ENCODE data around the gene ADGRG6. TPM values are rescaled to one million over a fixed set of nuclear protein-coding genes. Genes with fewer than 3 reads are reported as not detected.

Gene ADGRG6
- polyA plus RNA-seq, 1 of the 3 experiments (the other 2 are of a cell fraction), result 61.5 TPM

GRCh38 chr6:142419071-142419470, 117.3 kb downstream of the ADGRG6 start:
- H3K27me3 ChIP-seq (ENCODE audit: insufficient read depth), result no peaks in the 10 kb centered on the region
- peaks cover 43% of the 10 kb centered on the region for H3F3A ChIP-seq (replicated peaks; ENCODE audit: insufficient read depth)
- DNase-seq, result no peak
- POLR2A ChIA-PET, result no interaction called here
- H3K4me3 ChIP-seq (ENCODE audit: low read depth in 2 of 2, low read length in 1 of 2), result no peak overlapping the region
- no peak overlapping the region for H3K27ac ChIP-seq (ENCODE audit: low read depth in 2 of 2, low read length in 1 of 2)
- TF ChIP-seq NRF1 (IDR thresholded peaks at IDR 0.05; ENCODE audit: low read depth, low read length) (no peak), RXRA (IDR thresholded peaks at IDR 0.05; ENCODE audit: borderline replicate concordance, low read depth) (no peak), MXI1 (IDR thresholded peaks at IDR 0.05; ENCODE audit: low read depth, low read length) (no peak), FOSL2 (IDR thresholded peaks at IDR 0.05; ENCODE audit: borderline replicate concordance, low read depth) (no peak), TAF1 (IDR thresholded peaks at IDR 0.05; ENCODE audit: borderline replicate concordance, low read depth, low read length) (no peak), TCF12 (IDR thresholded peaks at IDR 0.05) (no peak), TEAD4 (IDR thresholded peaks at IDR 0.05; ENCODE audit: borderline replicate concordance, insufficient read depth) (no peak), USF2 (IDR thresholded peaks at IDR 0.05; ENCODE audit: borderline replicate concordance, low read depth, low read length) (no peak), EP300 (IDR thresholded peaks at IDR 0.05; ENCODE audit: borderline replicate concordance in 1 of 2, low read depth in 1 of 2, low read length in 1 of 2) (no peak), ZBTB33 (IDR thresholded peaks at IDR 0.05; ENCODE audit: borderline replicate concordance, low read depth) (no peak), NFIC (IDR thresholded peaks at IDR 0.05; ENCODE audit: borderline replicate concordance) (no peak), MEF2A (IDR thresholded peaks at IDR 0.05; ENCODE audit: borderline replicate concordance, low read depth) (no peak), ELF1 (IDR thresholded peaks at IDR 0.05) (no peak), FOXM1 (IDR thresholded peaks at IDR 0.05; ENCODE audit: low read depth) (no peak), YY1 (IDR thresholded peaks at IDR 0.05; ENCODE audit: low read depth) (no peak), PBX3 (IDR thresholded peaks at IDR 0.05) (no peak), SMC3 (IDR thresholded peaks at IDR 0.05; ENCODE audit: low read depth, low read length) (no peak), GABPA (IDR thresholded peaks at IDR 0.05; ENCODE audit: low read depth) (no peak), FOXJ3 (CRISPR knock-in tag; IDR thresholded peaks at IDR 0.05) (no peak), EZH2phosphoT487 (IDR thresholded peaks at IDR 0.05; ENCODE audit: borderline replicate concordance, low read depth) (no peak)
- no peaks in the 10 kb centered on the region for H3K9me2 ChIP-seq
- H3K9ac ChIP-seq, result no peak overlapping the region
- no peak overlapping the region for H2AFZ ChIP-seq (ENCODE audit: low read depth)
- no peaks in the 10 kb centered on the region for H4K20me1 ChIP-seq (ENCODE audit: insufficient read depth)
- peaks cover 0 to 34% of the 10 kb centered on the region in 2 experiments; a peak in 2 of 4 replicates for H3K4me1 ChIP-seq (ENCODE audit: control insufficient read depth in 1 of 2, insufficient read depth in 2 of 2, low read depth in 1 of 2, low read length in 1 of 2)
- H3K9me3 ChIP-seq, result no peaks in the 10 kb centered on the region
- WGBS (ENCODE audit: low lambda C conversion rate), result 65% methylated on average over 3 of the region's 3 CpGs
- H3K36me3 ChIP-seq (replicated peaks in 1 of 2; ENCODE audit: control insufficient read depth in 1 of 2, insufficient read depth in 2 of 2, low read length in 1 of 2), result peaks cover 49 to 62% of the 10 kb centered on the region in 2 experiments
- CTCF ChIA-PET, result no interaction called here
- H3K4me2 ChIP-seq, result no peak overlapping the region
- H3K79me2 ChIP-seq (ENCODE audit: insufficient read depth), result peaks cover 10% of the 10 kb centered on the region
